B cell (primary cell): Measurements from ENCODE around the gene PUM2. TPM values are rescaled to one million over a fixed set of nuclear protein-coding genes. Genes with fewer than 3 reads are reported as not detected.

Source experiments
- ATAC-seq: fragments of 200-7000 bp; cut with Tn5 transposase; one replicate; pipeline ENCODE4 v1.10.0; 2021; ENCODE audit warnings: low read depth, mild to moderate bottlenecking, moderate number of reproducible peaks, moderate library complexity
- CTCF ChIA-PET: fragments of 350-600 bp; sonication (Branson Sonifier 250); formaldehyde crosslinking; loops from one replicate; lab custom pipeline; 2021; ENCODE audit warnings: antibody characterized with exemption, inconsistent platforms; lab: Charles Lee
- POLR2A ChIA-PET: fragments of 350-600 bp; sonication (Branson Sonifier 250); formaldehyde crosslinking; loops from one replicate; lab custom pipeline; 2021; ENCODE audit warnings: antibody characterized with exemption; lab: Charles Lee
- DNase-seq: peaks from one replicate; pipeline ENCODE4 v3.0.0; 2013
- H2AFZ ChIP-seq: 2 replicates; pipeline ENCODE4 v1.6.1; 2012; ENCODE audit warnings: mild to moderate bottlenecking, low read depth, low read length; ENCODE audit not compliant: insufficient read depth, poor library complexity, severe bottlenecking
- H3K27ac ChIP-seq, 2 donors: 1 replicate in 1 of 2; 2 replicates in 1 of 2; pipeline ENCODE4 v1.5.1; 2012 to 2013; ENCODE audit warnings: low read length in 2 of 2, mild to moderate bottlenecking in 2 of 2, moderate library complexity in 1 of 2
- H3K27me3 ChIP-seq, 4 experiments: fragments of 200-600 bp in 1 of 4; sonication (generic) in 1 of 4; replicated peaks in 1 of 4; 1 replicate in 2 of 4; 2 replicates in 2 of 4; pipeline versions ENCODE4 v1.6.1 to v1.7.0; 2013 to 2016; ENCODE audit warnings: low read length in 3 of 4, mild to moderate bottlenecking in 2 of 4, mixed read lengths in 1 of 4, moderate library complexity in 1 of 4; ENCODE audit not compliant: insufficient read depth in 4 of 4, control insufficient read depth in 3 of 4; ENCODE audit errors: control extremely low read depth in 1 of 4
- H3K36me3 ChIP-seq, 2 experiments: replicated peaks in 1 of 2; 1 replicate in 1 of 2; 2 replicates in 1 of 2; pipeline versions ENCODE4 v1.6.1 to v1.7.1; 2013; ENCODE audit warnings: low read length in 1 of 2; ENCODE audit not compliant: insufficient read depth in 2 of 2, control insufficient read depth in 1 of 2; ENCODE audit errors: control extremely low read depth in 1 of 2, extremely low read depth in 1 of 2
- H3K4me1 ChIP-seq, 2 donors: fragments of 200-600 bp in 1 of 2; sonication (generic) in 1 of 2; 1 replicate in 1 of 2; 2 replicates in 1 of 2; pipeline versions ENCODE4 v1.5.1 to v1.6.1; 2013 to 2017; ENCODE audit warnings: low read length in 2 of 2; ENCODE audit not compliant: control insufficient read depth in 2 of 2, insufficient read depth in 2 of 2
- H3K4me2 ChIP-seq: replicated peaks from 2 replicates; pipeline ENCODE3; 2012; ENCODE audit warnings: mild to moderate bottlenecking, low read depth, low read length; ENCODE audit not compliant: poor library complexity, severe bottlenecking
- H3K4me3 ChIP-seq, 5 experiments: fragments of 200-600 bp in 1 of 5; sonication (generic) in 1 of 5; 1 replicate in 3 of 5; 2 replicates in 2 of 5; pipeline versions ENCODE4 v1.5.1 to v1.7.0; 2011 to 2016; ENCODE audit warnings: low read length in 4 of 5, mild to moderate bottlenecking in 4 of 5, low read depth in 2 of 5, control low read depth in 1 of 5, moderate library complexity in 1 of 5; ENCODE audit not compliant: insufficient read depth in 1 of 5; ENCODE audit errors: control extremely low read depth in 1 of 5, extremely low read depth in 1 of 5
- H3K79me2 ChIP-seq: fragments of 200-600 bp; sonication (generic); one replicate; pipeline ENCODE4 v1.6.0; 2016; ENCODE audit warnings: low read length; ENCODE audit not compliant: control insufficient read depth, insufficient read depth
- H3K9ac ChIP-seq: fragments of 200-600 bp; sonication (generic); 2 replicates; pipeline ENCODE4 v1.6.1; 2017; ENCODE audit warnings: mild to moderate bottlenecking, low read length, moderate library complexity
- H3K9me3 ChIP-seq, 3 donors: one replicate each; pipeline versions ENCODE4 v1.6.1 to v1.7.1; 2013; ENCODE audit warnings: low read length in 2 of 3; ENCODE audit not compliant: control insufficient read depth in 2 of 3, insufficient read depth in 1 of 3; ENCODE audit errors: control extremely low read depth in 1 of 3
- H4K20me1 ChIP-seq: 2 replicates; pipeline ENCODE4 v1.6.0; 2012; ENCODE audit warnings: mild to moderate bottlenecking, low read length; ENCODE audit not compliant: insufficient read depth, control insufficient read depth, poor library complexity, severe bottlenecking
- H3K27ac Mint-ChIP-seq: one replicate; pipeline ENCODE4 v1.8.0; 2021; ENCODE audit warnings: mixed read lengths
- H3K27me3 Mint-ChIP-seq: one replicate; pipeline ENCODE4 v1.8.0; 2021; ENCODE audit warnings: mixed read lengths
- H3K4me1 Mint-ChIP-seq: one replicate; pipeline ENCODE4 v1.8.0; 2021; ENCODE audit warnings: mixed read lengths
- H3K4me3 Mint-ChIP-seq: one replicate; pipeline ENCODE4 v1.8.0; 2021; ENCODE audit warnings: mixed read lengths
- H3K9me3 Mint-ChIP-seq: one replicate; pipeline ENCODE4 v1.8.0; 2022; ENCODE audit warnings: mixed read lengths; ENCODE audit not compliant: insufficient read depth
- EZH2 ChIP-seq: IDR thresholded peaks from 2 replicates; pipeline ENCODE4 v1.6.1; 2012; ENCODE audit warnings: borderline replicate concordance, low read depth, mild to moderate bottlenecking, moderate library complexity, low read length; ENCODE audit not compliant: insufficient read depth, poor library complexity, severe bottlenecking
- WGBS: methylation state at CpG from one replicate; pipeline ENCODE4 v1.1.5; 2013; ENCODE audit warnings: missing lambda C conversion rate; ENCODE audit not compliant: insufficient coverage; 5-methylcytosine and 5-hydroxymethylcytosine counted together
- intact Hi-C: fragments of 100-400 bp; cut with micrococcal nuclease; formaldehyde crosslinking; loops from one replicate; pipeline ENCODE4 v1.10.0; 2022
- polyA plus RNA-seq: library from polyadenylated mRNA; depleted of rRNA; stranded (reverse); fragments of >200 nt; gene quantifications from 2 replicates; pipeline ENCODE4 v1.2.3, GENCODE V29; 2012
- total RNA-seq, 2 donors: library from RNA; stranded (reverse); fragments of 120-200 nt in 1 of 2; gene quantifications; 1 replicate in 1 of 2; 2 replicates in 1 of 2; pipeline versions ENCODE4 v1.2.3 to v1.2.4, GENCODE V29; 2013 to 2022
- TF ChIP-seq, protein P1 (sequence below): fragments of 200-600 bp; IDR thresholded peaks from one replicate; pipeline ENCODE4 v1.8.0; 2022; ENCODE audit warnings: antibody characterized with exemption, mild to moderate bottlenecking

PUM2 gene
- total and polyA plus RNA-seq, 2 donors (not counting 1 experiment from before 2014, with no cell fraction given): 21.1 to 151 TPM

DNA sequence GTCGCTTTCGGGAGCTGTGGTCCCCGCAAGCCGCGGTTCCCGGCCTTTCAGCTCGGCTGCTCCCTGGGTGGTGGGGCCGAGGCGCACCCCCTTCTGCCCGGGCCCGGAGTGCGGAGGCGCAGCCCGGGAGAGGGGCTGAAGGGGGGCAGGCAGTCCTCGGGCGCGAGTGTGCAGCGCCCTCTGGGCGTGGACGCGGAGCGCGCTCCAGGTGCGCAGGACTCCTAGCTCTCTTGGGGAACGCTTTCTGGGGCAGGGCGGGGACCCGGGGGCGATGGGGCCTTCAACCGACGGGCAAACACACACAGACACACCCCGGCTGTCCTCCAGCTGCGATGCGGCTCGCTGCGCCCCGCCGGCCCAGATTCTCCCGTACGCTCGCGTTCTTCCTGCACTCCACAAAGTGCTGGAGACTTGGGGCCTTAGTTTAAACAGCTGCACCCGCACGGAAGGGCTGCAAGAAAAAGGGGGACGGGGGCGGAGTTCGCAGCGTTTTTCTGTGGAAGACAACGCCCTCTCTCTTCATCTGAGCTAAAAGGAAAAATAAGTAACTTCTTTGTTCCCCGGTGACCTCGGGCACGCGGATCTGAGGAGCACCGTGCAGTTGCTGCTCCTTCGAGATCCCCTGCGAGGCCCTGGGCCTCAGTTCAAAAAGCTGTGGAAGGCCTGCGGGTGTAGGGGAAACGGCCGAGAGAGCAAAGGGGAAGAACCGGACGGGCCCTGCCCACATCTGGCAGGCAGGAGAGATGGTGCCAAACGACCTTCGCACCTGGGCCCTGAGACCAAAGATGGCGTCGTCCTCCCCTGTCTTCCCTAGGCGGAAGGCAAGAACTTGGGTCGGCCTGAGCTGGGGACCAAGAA is 125.1 kb downstream of the PUM2 start:
- 5% methylated on average over 65 of the region's 66 CpGs for WGBS

More for the DNA sequence above, 125.1 kb downstream of the PUM2 start:
- H3K4me2 ChIP-seq: peak overlapping the region; percentile 87
- H3K9me3 Mint-ChIP-seq: no peaks in the 10 kb centered on the region
- ChIA-PET POLR2A (no interaction called here), CTCF (interaction anchor here (0.7 to 1.3 kb wide), 4 partner anchors 10 to 270 kb away, joined by 3 to 4 read pairs (median 3); no protein-coding TSS in a partner anchor)
- peak; percentile 61 for ATAC-seq
- peaks cover 0 to 44% (median 16%) of the 10 kb centered on the region in 4 experiments for H3K27me3 ChIP-seq
- H2AFZ ChIP-seq: peak overlapping the region; percentile 49
- no peak overlapping the region for H3K27ac Mint-ChIP-seq
- intact Hi-C loops: no loop called here
- peak; percentile 52 for DNase-seq
- H3K4me3 Mint-ChIP-seq: peak overlapping the region; percentile 74
- H3K36me3 ChIP-seq: no peaks in the 10 kb centered on the region
- peaks cover 0 to 3% (median 0%) of the 10 kb centered on the region in 3 donors for H3K9me3 ChIP-seq
- peak overlapping the region in 4 of 5 experiments; percentile 17 to 48 (median 30) for H3K4me3 ChIP-seq
- H3K9ac ChIP-seq: peak overlapping the region; percentile 34
- no peaks in the 10 kb centered on the region for H4K20me1 ChIP-seq
- peaks cover 16 to 18% of the 10 kb centered on the region in 2 donors for H3K4me1 ChIP-seq
- H3K27ac ChIP-seq: no peak overlapping the region
- peaks cover 12% of the 10 kb centered on the region for H3K4me1 Mint-ChIP-seq
- peaks cover 44% of the 10 kb centered on the region for H3K27me3 Mint-ChIP-seq
- TF ChIP-seq EZH2: no peak
- TF ChIP-seq, protein P1, sequence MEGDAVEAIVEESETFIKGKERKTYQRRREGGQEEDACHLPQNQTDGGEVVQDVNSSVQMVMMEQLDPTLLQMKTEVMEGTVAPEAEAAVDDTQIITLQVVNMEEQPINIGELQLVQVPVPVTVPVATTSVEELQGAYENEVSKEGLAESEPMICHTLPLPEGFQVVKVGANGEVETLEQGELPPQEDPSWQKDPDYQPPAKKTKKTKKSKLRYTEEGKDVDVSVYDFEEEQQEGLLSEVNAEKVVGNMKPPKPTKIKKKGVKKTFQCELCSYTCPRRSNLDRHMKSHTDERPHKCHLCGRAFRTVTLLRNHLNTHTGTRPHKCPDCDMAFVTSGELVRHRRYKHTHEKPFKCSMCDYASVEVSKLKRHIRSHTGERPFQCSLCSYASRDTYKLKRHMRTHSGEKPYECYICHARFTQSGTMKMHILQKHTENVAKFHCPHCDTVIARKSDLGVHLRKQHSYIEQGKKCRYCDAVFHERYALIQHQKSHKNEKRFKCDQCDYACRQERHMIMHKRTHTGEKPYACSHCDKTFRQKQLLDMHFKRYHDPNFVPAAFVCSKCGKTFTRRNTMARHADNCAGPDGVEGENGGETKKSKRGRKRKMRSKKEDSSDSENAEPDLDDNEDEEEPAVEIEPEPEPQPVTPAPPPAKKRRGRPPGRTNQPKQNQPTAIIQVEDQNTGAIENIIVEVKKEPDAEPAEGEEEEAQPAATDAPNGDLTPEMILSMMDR: peak; percentile 22
- H3K79me2 ChIP-seq: no peaks in the 10 kb centered on the region
